MM.1S (cell line): ENCODE results near the gene CLASP1.

Experiments
- CTCF ChIP-seq: fragments of 300-600 bp; sonication (generic); IDR thresholded peaks from 2 replicates; pipeline ENCODE4 v1.5.1; 2016; ENCODE audit warnings: antibody characterized with exemption, low read length, mixed read lengths
- EZH2 ChIP-seq: fragments of 300-600 bp; sonication (generic); optimal IDR thresholded peaks from 2 replicates; pipeline ENCODE3; 2017; ENCODE audit warnings: low read depth, mild to moderate bottlenecking, antibody characterized with exemption, low read length, mixed read lengths
- EZH2phosphoT487 ChIP-seq: fragments of 300-600 bp; sonication (generic); IDR thresholded peaks from 2 replicates; pipeline ENCODE4 v1.6.1; 2018; ENCODE audit warnings: antibody characterized with exemption, low read length

GRCh38 chr2:121350890-121351289 lies 298.4 kb downstream of the CLASP1 start:
- no peak for TF ChIP-seq CTCF
- TF ChIP-seq EZH2phosphoT487, result no peak
- no peak for TF ChIP-seq EZH2
